Kidney epithelial cell (primary cell): ENCODE measurements around the gene EFNA2. TPM values are rescaled to one million over a fixed set of nuclear protein-coding genes. Genes with fewer than 3 reads are reported as not detected.

Experiments used
- DNase-seq: peaks from one replicate; pipeline ENCODE4 v3.0.0-alpha.2; 2010; ENCODE audit warnings: low read depth
- H3K27me3 ChIP-seq: 2 replicates; pipeline ENCODE4 v1.6.0; 2011; ENCODE audit warnings: low read length; ENCODE audit not compliant: control insufficient read depth, insufficient read depth
- H3K36me3 ChIP-seq: 2 replicates; pipeline ENCODE4 v1.5.1; 2011; ENCODE audit warnings: low read length; ENCODE audit not compliant: control insufficient read depth, insufficient read depth
- H3K4me3 ChIP-seq: 2 replicates; pipeline ENCODE4 v1.5.1; 2011; ENCODE audit warnings: low read depth, mild to moderate bottlenecking, control low read depth, low read length
- CTCF ChIP-seq: IDR thresholded peaks from 2 replicates; pipeline ENCODE4 v1.5.1; 2011; ENCODE audit warnings: mild to moderate bottlenecking, moderate library complexity, low read length, control low read depth, inconsistent platforms; ENCODE audit not compliant: insufficient read depth, poor library complexity, severe bottlenecking
- total RNA-seq: library from RNA; depleted of rRNA; stranded (reverse); fragments of >200 nt; gene quantifications from 2 replicates; pipeline ENCODE4 v1.2.3, GENCODE V29; 2015

Gene EFNA2
- total RNA-seq, 1 donor from 2014 or later: 5.3 TPM

DNA sequence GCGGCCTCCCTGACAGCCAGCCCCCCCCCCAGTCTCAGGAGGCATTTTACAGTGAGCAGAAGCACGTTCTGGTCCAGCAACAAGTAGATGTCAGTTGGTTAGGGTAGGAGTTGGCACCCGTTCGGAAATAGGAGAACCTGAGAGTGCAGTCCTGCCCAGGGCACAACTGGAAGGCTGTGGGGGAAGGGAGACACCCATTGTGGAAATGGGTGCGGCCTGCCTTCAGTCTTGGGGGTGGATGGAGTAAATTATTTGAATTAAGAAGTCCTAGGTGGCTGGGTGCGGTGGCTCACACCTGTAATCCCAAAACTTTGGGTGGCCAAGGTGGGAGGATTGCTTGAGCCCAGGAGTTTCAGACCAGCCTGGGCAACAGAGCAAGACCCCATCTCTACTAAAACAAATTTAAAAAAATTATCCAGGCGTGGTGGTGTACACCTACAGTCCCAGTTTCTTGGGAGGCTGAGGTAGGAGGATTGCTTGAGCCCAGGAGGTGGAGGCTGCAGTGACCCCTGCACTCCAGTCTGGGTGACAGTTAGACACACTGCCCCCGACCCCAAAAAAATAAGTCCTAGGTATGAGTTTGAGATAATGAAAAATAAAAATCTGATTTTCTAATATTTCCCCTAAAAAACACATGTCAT lies 15.3 kb upstream of the EFNA2 start:
- peak overlapping the region; percentile 51 for H3K4me3 ChIP-seq
- H3K27me3 ChIP-seq: no peaks in the 10 kb centered on the region
- DNase-seq: no peak
- H3K36me3 ChIP-seq: peaks cover 7% of the 10 kb centered on the region
- TF ChIP-seq CTCF: no peak

GRCh38 chr19:1270854-1271527 lies 14.7 kb upstream of the EFNA2 start:
- Histone ChIP-seq H3K4me3 (peak overlapping the region; percentile 2), H3K36me3 (peaks cover 7% of the 10 kb centered on the region), H3K27me3 (no peaks in the 10 kb centered on the region)
- no peak for TF ChIP-seq CTCF
- DNase-seq: no peak

- H3K27me3 ChIP-seq: no peaks in the 10 kb centered on the region
- TF ChIP-seq CTCF: no peak
- peaks cover 7% of the 10 kb centered on the region for H3K36me3 ChIP-seq
- no peak for DNase-seq
- H3K4me3 ChIP-seq: no peak overlapping the region
Observed at GRCh38 chr19:1271528-1272422, 13.9 kb upstream of the EFNA2 start.

- H3K36me3 ChIP-seq: peaks cover 7% of the 10 kb centered on the region
- TF ChIP-seq CTCF: no peak
- H3K4me3 ChIP-seq: no peak overlapping the region
- H3K27me3 ChIP-seq: no peaks in the 10 kb centered on the region
- DNase-seq: no peak
Observed at GRCh38 chr19:1272423-1273262, 13.0 kb upstream of the EFNA2 start.

- H3K27me3 ChIP-seq: no peaks in the 10 kb centered on the region
- TF ChIP-seq CTCF: no peak
- no peak overlapping the region for H3K4me3 ChIP-seq
- peaks cover 7% of the 10 kb centered on the region for H3K36me3 ChIP-seq
- no peak for DNase-seq
Observed at GRCh38 chr19:1273263-1274041, 12.2 kb upstream of the EFNA2 start.
